GM10847 (cell line): ENCODE results near the gene CPA5.

Experiments used
- POLR2A ChIP-seq: IDR thresholded peaks from 2 replicates; pipeline ENCODE4 v1.6.1; 2011; ENCODE audit not compliant: insufficient read length; ENCODE audit errors: extremely low read depth

The CPA5 gene

GRCh38 chr7:130394421-130395195, 50.0 kb downstream of the CPA5 start:
- no peak for TF ChIP-seq POLR2A

GRCh38 chr7:130395421-130395820, 50.8 kb downstream of the CPA5 start:
- TF ChIP-seq POLR2A: no peak

- TF ChIP-seq POLR2A: no peak
Observed at GRCh38 chr7:130396109-130396508, 51.5 kb downstream of the CPA5 start.

GRCh38 chr7:130397051-130397757, 52.6 kb downstream of the CPA5 start:
- TF ChIP-seq POLR2A: no peak

GRCh38 chr7:130397758-130398073, 53.1 kb downstream of the CPA5 start:
- no peak for TF ChIP-seq POLR2A

GRCh38 chr7:130398526-130399090, 54.0 kb downstream of the CPA5 start:
- TF ChIP-seq POLR2A: no peak

GRCh38 chr7:130400120-130400572, 55.5 kb downstream of the CPA5 start:
- TF ChIP-seq POLR2A: no peak

GRCh38 chr7:130401101-130401500, 56.5 kb downstream of the CPA5 start:
- no peak for TF ChIP-seq POLR2A

GRCh38 chr7:130401578-130401977, 57.0 kb downstream of the CPA5 start:
- TF ChIP-seq POLR2A: no peak

- TF ChIP-seq POLR2A: no peak
Observed at GRCh38 chr7:130405003-130405402, 60.4 kb downstream of the CPA5 start.

- TF ChIP-seq POLR2A: no peak
Observed at GRCh38 chr7:130409067-130409711, 64.6 kb downstream of the CPA5 start.

GRCh38 chr7:130409712-130410072, 65.1 kb downstream of the CPA5 start:
- TF ChIP-seq POLR2A: no peak

- no peak for TF ChIP-seq POLR2A
Observed at GRCh38 chr7:130410868-130411541, 66.4 kb downstream of the CPA5 start.

- no peak for TF ChIP-seq POLR2A
Observed at GRCh38 chr7:130413201-130413600, 68.6 kb downstream of the CPA5 start.

GRCh38 chr7:130415006-130415405, 70.4 kb downstream of the CPA5 start:
- no peak for TF ChIP-seq POLR2A
